ENCODE measurements around the gene FAM124A. TPM values are rescaled to one million over a fixed set of nuclear protein-coding genes. Genes with fewer than 3 reads are reported as not detected.
"Not testable (repeated sequence)": the region's sequence is repeated elsewhere in the genome, so short reads cannot be mapped to it uniquely, and the experiment has no call there.

The FAM124A gene
- total and polyA plus RNA-seq, 5 donors = 4.2 to 10.7 (median 8.6) TPM

DNA sequence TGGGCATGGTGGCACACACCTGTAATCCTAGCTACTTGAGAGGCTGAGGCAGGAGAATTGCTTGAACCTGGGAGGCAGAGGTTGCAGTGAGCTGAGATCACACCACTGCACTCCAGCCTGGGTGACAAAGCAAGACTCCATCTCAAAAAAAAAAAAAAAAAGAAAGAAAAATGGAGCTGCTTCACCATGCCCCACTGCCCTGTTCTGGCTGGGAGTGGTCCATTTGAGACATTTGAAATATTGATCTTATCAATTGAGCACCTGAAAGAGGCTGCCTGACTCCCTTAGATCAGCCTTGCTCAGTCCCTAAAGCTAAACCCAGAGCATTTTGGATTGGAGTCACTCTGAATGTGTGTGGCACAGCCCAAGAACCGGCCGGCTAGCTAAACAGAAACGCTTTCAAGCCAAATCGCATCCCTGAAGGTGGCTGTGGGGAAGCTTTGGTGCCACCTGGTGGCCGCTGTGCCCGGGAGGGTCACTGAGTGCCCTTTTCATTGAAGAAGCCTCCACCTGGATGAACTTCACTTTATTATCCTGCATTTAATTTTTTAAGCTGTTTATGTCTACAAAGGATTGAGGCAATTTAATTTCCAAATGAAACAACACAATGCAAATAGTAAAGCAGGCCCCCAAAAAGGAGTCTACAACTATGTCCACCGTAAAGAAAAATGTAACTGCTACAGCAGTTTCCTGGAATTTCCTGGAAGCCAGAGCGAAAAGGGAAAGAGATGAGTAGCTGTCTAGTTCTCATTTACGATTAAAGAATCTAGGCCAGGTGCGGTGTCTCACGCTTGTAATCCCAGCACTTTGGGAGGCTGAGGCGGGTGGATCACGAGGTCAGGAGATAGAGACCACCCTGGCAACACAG is 64.2 kb downstream of the FAM124A start:
- Histone ChIP-seq H3K4me1 (ENCODE audit: control insufficient read depth, insufficient read depth, low read length) (no peaks in the 10 kb centered on the region), H3K27me3 (ENCODE audit: control insufficient read depth, insufficient read depth) (no peaks in the 10 kb centered on the region), H3K4me3 (ENCODE audit: low read length) (no peak overlapping the region), H3K9me3 (ENCODE audit: control insufficient read depth, low read length) (no peaks in the 10 kb centered on the region), H3K27ac (ENCODE audit: low read length) (no peak overlapping the region)
- DNase-seq (peak; percentile 80 to 94 (median 92)), ATAC-seq (peak; percentile 89 to 92)
- intact Hi-C loops (cut with DNase I) = loop anchor here (2.0 to 5.0 kb wide), 4 partner anchors 64 to 139 kb away; partner anchors contain the start of gene FAM124A (in 2 of the 4)
- WGBS = 38% methylated on average over 13 of the region's 13 CpGs

DNA sequence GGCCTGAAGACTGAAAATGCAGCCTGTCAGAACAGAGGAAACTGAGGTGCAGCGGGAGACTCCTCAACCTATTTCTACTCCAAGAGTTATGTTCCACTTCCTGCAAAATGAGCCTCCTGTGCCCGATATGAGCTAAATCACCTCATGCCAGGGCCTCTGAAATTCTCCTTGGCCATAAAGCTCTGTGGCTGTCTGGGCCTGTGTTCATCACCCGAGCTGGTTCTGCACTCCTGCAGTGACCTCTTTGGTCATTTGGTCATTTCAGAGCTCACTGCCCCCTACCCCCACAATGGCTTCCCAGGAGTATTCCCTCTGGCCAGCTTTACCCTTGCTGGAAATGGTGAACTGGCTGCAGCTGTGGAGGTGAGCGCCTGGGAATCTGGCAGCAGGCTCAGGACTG is 65.6 kb downstream of the FAM124A start:
- DNase-seq = no peak
- no peak overlapping the region for H3K27ac ChIP-seq (ENCODE audit: low read length)
- no peak overlapping the region for H3K4me3 ChIP-seq (ENCODE audit: low read length)
- H3K4me1 ChIP-seq (ENCODE audit: control insufficient read depth, insufficient read depth, low read length) = no peaks in the 10 kb centered on the region
- no peaks in the 10 kb centered on the region for H3K27me3 ChIP-seq (ENCODE audit: control insufficient read depth, insufficient read depth)
- intact Hi-C loops (cut with DNase I) = loop anchor here (2.0 to 5.0 kb wide), 4 partner anchors 65 to 140 kb away; partner anchors contain the start of gene FAM124A (in 2 of the 4)
- 90% methylated on average over 4 of the region's 4 CpGs for WGBS
- ATAC-seq = no peak
- H3K9me3 ChIP-seq (ENCODE audit: control insufficient read depth, low read length) = no peaks in the 10 kb centered on the region

DNA sequence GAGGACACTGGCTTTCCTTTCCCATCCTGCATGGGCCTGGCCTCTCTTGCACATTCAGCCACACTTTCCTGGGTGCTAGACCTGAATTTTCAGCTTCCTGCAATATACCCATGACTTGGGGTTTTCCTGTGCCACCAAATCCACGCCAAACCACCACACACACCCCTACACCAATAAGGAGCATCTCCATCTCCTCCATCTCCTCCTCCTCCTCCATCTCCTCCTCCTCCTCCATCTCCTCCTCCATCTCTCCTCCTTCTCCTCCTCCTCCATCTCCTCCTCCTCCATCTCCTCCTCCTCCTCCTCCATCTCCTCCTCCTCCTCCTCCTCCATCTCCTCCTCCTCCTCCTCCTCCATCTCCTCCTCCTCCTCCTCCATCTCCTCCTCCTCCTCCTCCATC is 66.1 kb downstream of the FAM124A start:
- H3K4me3 ChIP-seq (ENCODE audit: low read length); H3K4me1 ChIP-seq (ENCODE audit: control insufficient read depth, insufficient read depth, low read length); H3K27me3 ChIP-seq (ENCODE audit: control insufficient read depth, insufficient read depth); DNase-seq; H3K27ac ChIP-seq (ENCODE audit: low read length); H3K9me3 ChIP-seq (ENCODE audit: control insufficient read depth, low read length); ATAC-seq: not testable (repeated sequence)
- WGBS = 72% methylated on average over 1 of the region's 1 CpG
- intact Hi-C loops (cut with DNase I) = loop anchor here in 3 of 4 donors (5.0 kb wide), 3 partner anchors 66 to 141 kb away; partner anchors contain the start of gene FAM124A (in 2 of the 3)

DNA sequence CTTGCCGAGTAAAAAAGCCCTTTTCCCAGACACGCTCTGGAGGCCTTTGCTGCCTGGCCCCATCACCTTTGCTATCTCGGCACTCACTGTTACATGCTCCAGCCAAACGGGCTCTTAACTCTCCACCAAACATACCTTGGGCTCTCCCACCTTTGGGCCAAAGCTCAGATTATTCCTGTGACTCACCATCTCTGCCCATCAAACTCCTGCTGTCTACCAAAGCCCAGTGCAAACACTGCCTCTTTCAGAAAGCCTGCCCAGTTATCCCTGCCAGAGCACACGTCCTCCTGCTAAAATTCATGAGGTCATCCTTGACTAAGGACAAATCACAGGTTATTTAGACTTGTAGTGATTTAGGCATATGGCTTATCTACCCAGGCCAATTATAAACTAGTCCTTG is 69.1 kb downstream of the FAM124A start:
- ATAC-seq = peak; percentile 40 to 55
- Histone ChIP-seq H3K27ac (ENCODE audit: low read length) (no peak overlapping the region), H3K27me3 (ENCODE audit: control insufficient read depth, insufficient read depth) (no peaks in the 10 kb centered on the region), H3K4me3 (ENCODE audit: low read length) (no peak overlapping the region), H3K9me3 (ENCODE audit: control insufficient read depth, low read length) (no peaks in the 10 kb centered on the region), H3K4me1 (ENCODE audit: control insufficient read depth, insufficient read depth, low read length) (no peaks in the 10 kb centered on the region)
- no peak for DNase-seq
- intact Hi-C loops (cut with DNase I) = no loop called here
- WGBS = 53% methylated on average over 5 of the region's 5 CpGs

DNA sequence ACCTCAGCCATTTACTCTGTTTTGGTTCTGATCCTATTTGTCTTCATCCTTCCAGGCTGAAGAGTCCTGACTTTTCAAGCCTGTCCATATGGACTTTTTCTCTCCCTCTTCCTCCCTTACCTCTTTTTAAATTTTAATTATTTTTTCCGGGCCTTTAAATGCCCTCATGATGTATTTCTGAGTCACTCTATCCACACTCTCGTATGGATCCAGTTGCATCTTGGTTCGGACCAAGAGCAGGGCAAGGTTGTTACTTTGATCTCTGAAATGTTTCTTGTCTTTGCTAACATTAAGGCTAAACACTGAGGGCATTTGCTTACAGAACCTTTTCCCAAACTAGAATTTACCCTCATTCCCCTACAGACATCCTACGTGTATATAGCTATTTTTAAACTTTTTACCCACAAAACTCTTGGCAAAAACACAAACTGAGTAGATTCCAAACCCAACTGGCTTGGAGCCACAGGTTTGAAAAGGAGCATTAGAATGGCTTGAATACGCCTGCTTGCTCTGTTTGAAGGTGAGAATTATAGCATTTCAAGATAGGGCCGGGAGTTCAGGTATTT is 69.9 kb downstream of the FAM124A start:
- no peak overlapping the region for H3K4me3 ChIP-seq (ENCODE audit: low read length)
- H3K9me3 ChIP-seq (ENCODE audit: control insufficient read depth, low read length) = no peaks in the 10 kb centered on the region
- DNase-seq (no peak), ATAC-seq (no peak)
- no peaks in the 10 kb centered on the region for H3K27me3 ChIP-seq (ENCODE audit: control insufficient read depth, insufficient read depth)
- WGBS = 50% methylated on average over 6 of the region's 6 CpGs
- intact Hi-C loops (cut with DNase I) = no loop called here
- no peak overlapping the region for H3K27ac ChIP-seq (ENCODE audit: low read length)
- no peaks in the 10 kb centered on the region for H3K4me1 ChIP-seq (ENCODE audit: control insufficient read depth, insufficient read depth, low read length)

DNA sequence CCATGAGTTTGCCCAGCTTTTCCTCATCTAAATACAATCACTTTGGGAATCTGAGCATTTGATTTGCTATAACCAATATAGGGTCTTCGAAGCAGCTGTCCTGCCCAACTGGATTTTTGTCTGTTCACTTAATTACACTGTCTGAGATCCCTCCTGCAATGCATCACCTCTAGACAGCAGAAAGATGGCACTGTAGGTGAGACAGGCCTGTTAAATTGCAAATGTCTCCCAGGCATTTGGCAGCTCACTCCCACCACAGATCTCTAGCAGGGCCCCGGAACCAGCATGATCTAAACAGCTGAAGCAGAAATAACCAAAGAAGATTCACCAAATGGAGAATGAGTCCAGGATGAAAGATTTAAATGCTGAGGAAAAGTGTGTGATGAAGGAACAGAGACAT is 75.4 kb downstream of the FAM124A start:
- H3K4me3 ChIP-seq (ENCODE audit: low read length) = no peak overlapping the region
- H3K27ac ChIP-seq (ENCODE audit: low read length) = no peak overlapping the region
- intact Hi-C loops (cut with DNase I) = no loop called here
- ATAC-seq (no peak), DNase-seq (no peak)
- WGBS = 77% methylated on average over 2 of the region's 2 CpGs
- H3K9me3 ChIP-seq (ENCODE audit: control insufficient read depth, low read length) = no peaks in the 10 kb centered on the region
- no peaks in the 10 kb centered on the region for H3K27me3 ChIP-seq (ENCODE audit: control insufficient read depth, insufficient read depth)
- H3K4me1 ChIP-seq (ENCODE audit: control insufficient read depth, insufficient read depth, low read length) = no peaks in the 10 kb centered on the region

DNA sequence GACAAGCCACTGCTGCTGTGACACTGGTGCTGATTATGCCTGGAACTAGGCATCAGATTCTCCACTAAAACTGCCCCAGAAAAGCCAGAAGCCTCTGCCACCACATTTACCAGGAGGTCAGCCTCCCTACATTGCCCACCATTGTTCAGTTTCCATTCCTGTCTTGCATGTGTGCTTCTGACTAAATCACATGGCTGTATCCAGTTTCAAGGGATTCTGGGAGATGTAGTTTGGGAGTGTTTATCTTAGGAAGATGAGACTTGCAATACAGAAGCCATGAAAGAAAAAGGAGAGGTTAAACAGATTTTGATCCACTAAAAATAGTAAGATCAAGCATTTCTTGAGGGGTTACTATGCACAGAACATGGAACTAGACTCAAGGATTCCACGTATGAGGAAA is 76.6 kb downstream of the FAM124A start:
- H3K27me3 ChIP-seq (ENCODE audit: control insufficient read depth, insufficient read depth) = no peaks in the 10 kb centered on the region
- ATAC-seq (no peak), DNase-seq (no peak)
- no peak overlapping the region for H3K4me3 ChIP-seq (ENCODE audit: low read length)
- no peaks in the 10 kb centered on the region for H3K9me3 ChIP-seq (ENCODE audit: control insufficient read depth, low read length)
- WGBS = 94% methylated on average over 1 of the region's 1 CpG
- H3K27ac ChIP-seq (ENCODE audit: low read length) = no peak overlapping the region
- intact Hi-C loops (cut with DNase I) = no loop called here
- H3K4me1 ChIP-seq (ENCODE audit: control insufficient read depth, insufficient read depth, low read length) = no peaks in the 10 kb centered on the region

DNA sequence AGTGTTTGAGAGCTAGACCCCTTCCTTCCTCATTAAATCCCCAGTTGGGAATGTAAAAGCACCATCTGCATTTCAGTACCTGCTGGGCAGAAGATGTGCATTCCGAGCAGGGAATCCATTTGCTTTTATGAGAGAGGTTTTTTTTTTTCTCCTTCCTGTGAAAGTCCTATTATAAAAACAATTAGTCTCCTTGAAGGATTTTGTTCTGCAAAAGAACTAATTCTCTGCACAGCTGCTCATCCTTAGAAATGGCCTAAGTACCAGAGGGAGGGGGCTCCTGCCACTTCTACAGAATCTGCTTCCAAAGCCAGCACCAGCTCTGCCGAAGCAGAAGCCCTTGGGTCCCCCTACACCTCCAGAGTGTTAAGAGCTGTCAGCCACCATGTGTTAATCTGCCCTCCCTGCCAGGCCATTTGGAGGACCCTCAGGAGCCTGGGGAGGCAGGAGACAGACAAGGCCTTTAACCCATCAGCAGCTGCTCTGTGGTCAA is 80.9 kb downstream of the FAM124A start:
- no peak overlapping the region for H3K4me3 ChIP-seq (ENCODE audit: low read length)
- H3K27me3 ChIP-seq (ENCODE audit: control insufficient read depth, insufficient read depth) = no peaks in the 10 kb centered on the region
- intact Hi-C loops (cut with DNase I) = no loop called here
- WGBS = 80% methylated on average over 2 of the region's 2 CpGs
- DNase-seq (no peak), ATAC-seq (no peak)
- H3K27ac ChIP-seq (ENCODE audit: low read length) = no peak overlapping the region
- no peaks in the 10 kb centered on the region for H3K9me3 ChIP-seq (ENCODE audit: control insufficient read depth, low read length)
- H3K4me1 ChIP-seq (ENCODE audit: control insufficient read depth, insufficient read depth, low read length) = no peaks in the 10 kb centered on the region

DNA sequence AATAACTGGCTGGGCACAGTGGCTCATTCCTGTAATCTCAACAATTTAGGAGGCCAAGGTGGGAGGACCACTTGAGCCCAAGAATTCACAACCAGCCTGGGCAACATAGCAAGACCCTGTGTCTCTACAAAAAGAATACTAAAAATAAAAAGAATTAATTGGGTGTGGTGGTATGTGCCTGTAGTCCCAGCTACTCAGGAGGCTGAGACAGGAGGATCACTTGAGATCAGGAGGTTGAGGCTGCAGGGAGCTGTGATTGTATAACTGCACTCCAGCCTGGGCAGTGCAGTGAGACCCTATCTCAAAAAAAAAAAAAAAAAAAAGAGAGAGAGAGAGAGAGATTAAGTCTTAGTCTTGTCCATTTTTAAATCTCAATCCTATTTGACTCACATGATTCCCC is 81.7 kb downstream of the FAM124A start:
- intact Hi-C loops (cut with DNase I) = no loop called here
- no peak for ATAC-seq
- no peaks in the 10 kb centered on the region for H3K27me3 ChIP-seq (ENCODE audit: control insufficient read depth, insufficient read depth)
- H3K4me3 ChIP-seq (ENCODE audit: low read length) = no peak overlapping the region
- H3K9me3 ChIP-seq (ENCODE audit: control insufficient read depth, low read length) = no peaks in the 10 kb centered on the region
- DNase-seq = no peak
- H3K27ac ChIP-seq (ENCODE audit: low read length) = no peak overlapping the region
- H3K4me1 ChIP-seq (ENCODE audit: control insufficient read depth, insufficient read depth, low read length) = no peaks in the 10 kb centered on the region

DNA sequence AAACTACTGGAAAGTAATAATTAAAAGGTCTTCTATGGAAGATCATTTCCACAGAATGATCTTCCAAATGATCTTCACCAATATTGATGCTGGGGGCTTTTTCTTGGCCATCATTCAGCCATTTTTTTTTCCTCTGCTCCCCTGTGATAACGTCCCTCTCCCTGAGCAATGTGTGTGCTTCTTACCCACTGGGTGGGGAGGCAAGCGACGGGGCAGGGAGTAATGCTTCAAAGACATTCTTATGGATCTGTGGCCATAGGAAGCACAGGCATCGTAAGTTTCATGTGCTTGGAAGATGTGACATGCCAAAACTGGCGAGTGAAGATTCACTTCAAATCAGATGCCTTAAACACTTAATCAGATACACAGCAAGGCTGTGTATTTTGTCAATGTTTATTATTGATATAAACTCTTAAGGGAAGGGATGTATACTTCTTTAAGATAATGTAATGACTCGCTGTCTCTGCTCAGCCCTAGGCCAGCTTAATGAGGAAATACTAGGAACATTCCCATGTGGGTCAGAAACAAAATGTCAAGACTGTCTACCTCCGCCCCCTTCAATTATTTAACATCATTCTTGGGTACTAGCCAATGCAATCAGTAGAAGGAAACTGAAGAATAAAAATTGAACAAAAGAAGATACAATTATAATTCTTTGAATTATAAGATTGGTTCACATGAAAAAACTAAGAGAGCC is 83.2 kb downstream of the FAM124A start:
- H3K27me3 ChIP-seq (ENCODE audit: control insufficient read depth, insufficient read depth) = no peaks in the 10 kb centered on the region
- H3K4me1 ChIP-seq (ENCODE audit: control insufficient read depth, insufficient read depth, low read length) = no peaks in the 10 kb centered on the region
- ATAC-seq = no peak
- 74% methylated on average over 7 of the region's 7 CpGs for WGBS
- no peaks in the 10 kb centered on the region for H3K9me3 ChIP-seq (ENCODE audit: control insufficient read depth, low read length)
- no peak overlapping the region for H3K27ac ChIP-seq (ENCODE audit: low read length)
- intact Hi-C loops (cut with DNase I) = no loop called here
- no peak overlapping the region for H3K4me3 ChIP-seq (ENCODE audit: low read length)
- no peak for DNase-seq

DNA sequence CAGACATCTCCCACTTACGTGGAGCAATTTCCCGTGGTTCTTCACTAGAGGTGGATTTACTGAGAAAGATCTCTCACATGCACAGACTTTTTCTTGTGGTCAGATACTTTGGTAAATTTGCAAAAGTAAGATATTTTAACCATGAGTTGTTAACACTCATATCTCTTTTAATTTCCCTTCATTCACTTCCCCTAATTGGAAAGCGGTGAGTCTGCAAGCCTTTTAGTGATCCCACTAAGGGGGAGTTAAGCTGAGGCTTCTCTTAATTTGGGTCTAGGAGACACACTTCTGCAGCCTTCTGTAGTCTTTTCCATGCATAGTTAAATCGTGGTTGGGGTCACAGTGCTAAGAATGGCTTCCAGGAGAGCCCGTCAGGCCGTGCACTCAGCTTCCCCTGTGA is 86.6 kb downstream of the FAM124A start:
- Histone ChIP-seq H3K27ac (ENCODE audit: low read length) (no peak overlapping the region), H3K27me3 (ENCODE audit: control insufficient read depth, insufficient read depth) (no peaks in the 10 kb centered on the region), H3K9me3 (ENCODE audit: control insufficient read depth, low read length) (no peaks in the 10 kb centered on the region), H3K4me3 (ENCODE audit: low read length) (no peak overlapping the region), H3K4me1 (ENCODE audit: control insufficient read depth, insufficient read depth, low read length) (no peaks in the 10 kb centered on the region)
- ATAC-seq (no peak), DNase-seq (no peak)
- WGBS = 70% methylated on average over 6 of the region's 6 CpGs
- intact Hi-C loops (cut with DNase I) = no loop called here
